ENCODE measurements around the gene PRKG1.
"Not testable (repeated sequence)": the region's sequence is repeated elsewhere in the genome, so short reads cannot be mapped to it uniquely, and the experiment has no call there.

Gene PRKG1

DNA sequence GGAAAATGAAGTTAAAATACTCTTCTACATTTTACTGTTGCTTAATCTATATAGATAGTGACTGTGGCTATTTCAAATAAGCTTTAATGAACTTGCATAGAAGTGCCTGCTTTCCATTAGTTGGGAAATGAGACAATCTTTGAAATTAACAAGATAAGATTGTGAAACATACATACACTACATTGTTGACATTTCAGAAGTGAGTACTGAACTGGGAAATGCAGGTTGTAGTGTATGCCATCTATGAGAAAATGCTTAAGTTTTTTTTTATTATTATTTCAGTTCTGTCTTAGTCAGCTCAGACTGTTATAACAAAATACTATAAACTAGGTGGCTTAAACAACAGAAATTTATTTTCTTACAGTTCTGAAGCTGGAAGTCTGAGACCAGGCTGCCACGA lies 674.7 kb downstream of the PRKG1 start:
- TF ChIP-seq, protein P1, sequence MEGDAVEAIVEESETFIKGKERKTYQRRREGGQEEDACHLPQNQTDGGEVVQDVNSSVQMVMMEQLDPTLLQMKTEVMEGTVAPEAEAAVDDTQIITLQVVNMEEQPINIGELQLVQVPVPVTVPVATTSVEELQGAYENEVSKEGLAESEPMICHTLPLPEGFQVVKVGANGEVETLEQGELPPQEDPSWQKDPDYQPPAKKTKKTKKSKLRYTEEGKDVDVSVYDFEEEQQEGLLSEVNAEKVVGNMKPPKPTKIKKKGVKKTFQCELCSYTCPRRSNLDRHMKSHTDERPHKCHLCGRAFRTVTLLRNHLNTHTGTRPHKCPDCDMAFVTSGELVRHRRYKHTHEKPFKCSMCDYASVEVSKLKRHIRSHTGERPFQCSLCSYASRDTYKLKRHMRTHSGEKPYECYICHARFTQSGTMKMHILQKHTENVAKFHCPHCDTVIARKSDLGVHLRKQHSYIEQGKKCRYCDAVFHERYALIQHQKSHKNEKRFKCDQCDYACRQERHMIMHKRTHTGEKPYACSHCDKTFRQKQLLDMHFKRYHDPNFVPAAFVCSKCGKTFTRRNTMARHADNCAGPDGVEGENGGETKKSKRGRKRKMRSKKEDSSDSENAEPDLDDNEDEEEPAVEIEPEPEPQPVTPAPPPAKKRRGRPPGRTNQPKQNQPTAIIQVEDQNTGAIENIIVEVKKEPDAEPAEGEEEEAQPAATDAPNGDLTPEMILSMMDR (IDR thresholded peaks at IDR 0.05; ENCODE audit: extremely low read depth, insufficient read depth, missing control alignments) = no peak
- no peak for DNase-seq (ENCODE audit: low spot score)
- in situ Hi-C loops (cut with MboI; ENCODE audit: low pct_unique_long_range_greater_than_20kb, low sequenced_read_pairs, unreplicated experiment) = no loop called here

DNA sequence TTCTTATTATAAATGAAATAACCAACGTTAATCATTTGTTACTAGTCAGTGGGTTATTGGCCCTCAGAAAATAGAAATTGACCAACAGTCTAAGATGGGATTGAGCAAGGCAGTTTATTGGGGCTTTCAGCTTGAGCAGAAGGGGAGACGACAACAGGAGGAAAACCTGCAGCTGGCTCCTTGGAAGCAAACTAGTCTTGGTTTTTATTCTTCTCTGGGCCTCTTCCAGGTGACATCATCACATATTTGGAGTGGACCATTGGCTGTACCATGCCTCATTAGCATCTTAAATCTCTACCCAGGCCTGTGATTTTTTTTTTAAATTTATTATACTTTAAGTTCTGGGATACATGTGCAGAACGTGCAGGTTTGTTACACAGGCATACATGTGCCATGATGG lies 684.1 kb downstream of the PRKG1 start:
- no peak for DNase-seq (ENCODE audit: low spot score)
- TF ChIP-seq, protein P1 (IDR thresholded peaks at IDR 0.05; ENCODE audit: extremely low read depth, insufficient read depth, missing control alignments) = no peak
- in situ Hi-C loops (cut with MboI; ENCODE audit: low pct_unique_long_range_greater_than_20kb, low sequenced_read_pairs, unreplicated experiment) = no loop called here

DNA sequence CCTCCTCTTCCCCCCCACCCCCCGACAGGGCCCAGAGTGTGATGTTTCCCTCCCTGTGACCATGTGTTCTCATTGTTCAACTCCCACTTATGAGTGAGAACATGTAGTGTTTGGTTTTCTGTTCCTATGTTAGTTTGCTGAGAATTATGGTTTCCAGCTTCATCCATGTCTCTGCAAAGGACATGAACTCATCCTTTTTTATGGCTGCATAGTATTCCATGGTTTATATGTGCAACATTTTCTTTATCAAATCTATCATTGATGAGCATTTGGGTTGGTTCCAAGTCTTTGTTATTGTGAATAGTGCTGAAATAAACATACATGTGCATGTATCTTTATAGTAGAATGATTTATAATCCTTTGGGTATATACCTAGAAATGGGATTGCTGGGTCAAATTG lies 684.6 kb downstream of the PRKG1 start:
- in situ Hi-C loops (cut with MboI; ENCODE audit: low pct_unique_long_range_greater_than_20kb, low sequenced_read_pairs, unreplicated experiment); DNase-seq (ENCODE audit: low spot score): not testable (repeated sequence)

DNA sequence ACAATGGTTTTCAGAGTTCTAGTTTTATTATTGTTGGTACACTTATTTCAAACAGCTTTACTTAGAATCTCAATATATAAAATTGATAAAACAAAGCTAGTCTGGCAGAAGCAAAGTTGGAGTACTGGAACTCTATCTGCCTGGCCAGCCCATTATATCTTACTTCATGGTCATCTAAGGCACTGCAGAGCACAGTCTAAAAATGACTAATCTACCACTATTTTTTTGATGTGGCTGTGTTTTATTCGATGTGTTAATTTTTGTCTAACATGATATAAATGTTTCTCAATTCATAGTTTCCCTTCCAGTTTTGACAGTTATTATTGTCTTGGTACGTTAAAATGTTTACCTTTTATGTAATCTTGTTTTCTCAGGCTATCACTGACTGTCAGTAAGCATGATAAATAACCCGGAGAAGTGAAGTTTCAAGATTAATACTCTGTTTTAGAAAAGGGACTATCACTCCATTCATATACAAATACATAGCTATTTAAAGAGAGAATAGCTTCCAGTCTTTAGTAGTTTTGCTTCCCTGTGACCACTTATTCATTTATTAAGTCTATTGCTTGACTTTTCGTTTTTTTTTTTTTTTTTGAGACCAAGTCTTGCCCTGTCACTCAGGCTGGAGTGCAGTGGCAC lies 685.7 kb downstream of the PRKG1 start:
- in situ Hi-C loops (cut with MboI; ENCODE audit: low pct_unique_long_range_greater_than_20kb, low sequenced_read_pairs, unreplicated experiment) = no loop called here
- TF ChIP-seq, protein P1 (IDR thresholded peaks at IDR 0.05; ENCODE audit: extremely low read depth, insufficient read depth, missing control alignments) = no peak
- no peak for DNase-seq (ENCODE audit: low spot score)

DNA sequence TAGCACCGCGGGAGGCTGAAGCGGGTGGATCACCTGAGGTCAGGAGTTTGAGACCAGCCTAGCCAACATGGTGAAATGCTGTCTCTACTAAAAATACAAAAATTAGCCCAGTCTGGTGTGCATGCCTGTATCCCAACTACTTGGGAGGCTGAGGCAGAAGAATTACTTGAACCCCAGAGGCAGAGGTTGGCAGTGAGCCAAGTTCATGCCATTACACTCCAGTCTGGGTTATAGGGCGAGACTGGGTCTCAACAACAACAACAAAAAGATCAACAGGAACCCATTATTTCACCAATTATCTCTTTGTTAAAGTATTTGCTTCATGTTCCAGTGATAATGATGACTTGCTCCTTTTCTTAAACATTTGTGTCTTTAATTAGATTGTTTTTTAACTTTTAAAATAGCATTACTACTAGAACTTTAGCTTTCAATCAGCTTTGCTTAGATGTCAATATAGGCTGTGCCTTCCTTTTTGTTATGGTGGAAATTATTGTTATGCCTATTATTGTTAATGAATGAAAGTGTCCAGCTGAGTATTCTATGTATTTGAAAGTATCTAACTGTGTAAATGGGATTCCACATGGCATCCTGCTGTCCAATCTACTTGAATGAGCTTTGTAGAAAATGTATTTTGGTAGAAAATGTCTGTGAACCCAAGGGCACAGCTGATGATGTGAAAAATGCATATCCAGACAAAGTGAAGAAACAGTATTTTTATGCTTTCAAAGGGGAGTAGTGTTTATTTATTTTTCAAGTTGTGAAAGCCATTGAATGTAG lies 686.8 kb downstream of the PRKG1 start:
- DNase-seq (ENCODE audit: low spot score) = no peak
- TF ChIP-seq, protein P1 (IDR thresholded peaks at IDR 0.05; ENCODE audit: extremely low read depth, insufficient read depth, missing control alignments) = no peak
- in situ Hi-C loops (cut with MboI; ENCODE audit: low pct_unique_long_range_greater_than_20kb, low sequenced_read_pairs, unreplicated experiment) = no loop called here

DNA sequence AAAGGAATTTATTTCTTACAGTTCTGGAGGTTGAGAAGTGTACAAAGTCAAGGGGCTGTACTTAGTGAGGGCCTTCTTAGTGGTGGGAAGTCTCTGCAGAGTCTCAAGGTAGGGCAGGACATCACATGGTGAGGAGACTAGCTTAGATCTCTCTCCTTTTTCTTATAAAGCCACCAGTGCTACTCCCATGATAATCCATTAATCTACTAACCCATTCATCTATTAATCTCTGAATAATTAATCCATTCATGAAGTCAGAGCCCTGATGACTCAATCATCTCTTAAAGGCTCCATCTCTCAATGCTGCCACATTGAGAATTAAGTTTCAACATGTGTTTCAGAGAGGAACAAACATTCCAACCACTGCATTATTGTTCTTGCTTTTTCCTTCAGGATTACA lies 689.5 kb downstream of the PRKG1 start:
- in situ Hi-C loops (cut with MboI; ENCODE audit: low pct_unique_long_range_greater_than_20kb, low sequenced_read_pairs, unreplicated experiment) = no loop called here
- no peak for DNase-seq (ENCODE audit: low spot score)
- TF ChIP-seq, protein P1 (IDR thresholded peaks at IDR 0.05; ENCODE audit: extremely low read depth, insufficient read depth, missing control alignments) = no peak

DNA sequence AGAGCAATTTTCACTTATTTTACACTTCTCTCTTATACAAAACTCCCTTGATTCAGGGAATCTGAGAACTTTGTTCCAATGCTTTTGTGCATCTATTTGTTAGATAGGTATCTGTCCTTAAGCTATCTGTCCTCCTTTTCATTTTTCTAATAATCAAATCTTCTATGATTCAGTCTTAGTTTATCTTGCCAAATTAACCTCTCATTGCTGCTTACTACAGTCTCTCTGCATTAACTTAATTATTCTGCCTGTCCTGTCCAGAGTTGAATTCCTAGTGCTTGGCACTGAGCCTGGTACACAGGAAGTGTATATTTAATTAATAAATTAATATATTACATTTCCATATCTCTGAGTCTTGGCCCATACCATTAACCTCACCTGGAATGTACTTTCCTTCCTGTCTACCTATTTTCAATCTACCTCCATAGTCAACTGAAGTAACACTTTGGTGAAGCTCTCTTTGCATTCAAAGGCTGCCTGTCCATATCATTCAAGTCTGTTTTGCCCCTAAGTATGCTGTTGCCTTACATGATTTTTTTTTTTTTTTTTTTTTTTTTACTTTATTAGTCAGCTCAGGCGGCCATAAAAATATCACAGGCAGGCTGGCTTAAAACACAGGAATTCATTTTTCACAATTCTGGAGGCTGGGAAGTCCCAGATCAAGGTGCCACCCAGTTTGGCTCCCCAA lies 691.1 kb downstream of the PRKG1 start:
- TF ChIP-seq, protein P1 (IDR thresholded peaks at IDR 0.05; ENCODE audit: extremely low read depth, insufficient read depth, missing control alignments) = no peak
- DNase-seq (ENCODE audit: low spot score) = no peak
- in situ Hi-C loops (cut with MboI; ENCODE audit: low pct_unique_long_range_greater_than_20kb, low sequenced_read_pairs, unreplicated experiment) = no loop called here
